ENCODE results near the gene ITPRID2. TPM values are rescaled to one million over a fixed set of nuclear protein-coding genes. Genes with fewer than 3 reads are reported as not detected.

Gene ITPRID2
- total and polyA plus RNA-seq, 4 donors = 59.5 to 167 (median 112) TPM

- TF ChIP-seq CTCF (IDR thresholded peaks at IDR 0.05; ENCODE audit: control extremely low read depth, extremely low read depth) = no peak
- Histone ChIP-seq H3K9ac (ENCODE audit: insufficient read depth in 1 of 2, low read length in 2 of 2) (no peak overlapping the region), H3K4me3 (no peak overlapping the region), H3K4me1 (ENCODE audit: control insufficient read depth in 5 of 5, insufficient read depth in 5 of 5, low read length in 5 of 5) (peaks cover 0 to 9% (median 0%) of the 10 kb centered on the region in 5 donors), H3K36me3 (ENCODE audit: control insufficient read depth in 4 of 4, insufficient read depth in 4 of 4, low read length in 4 of 4) (no peaks in the 10 kb centered on the region), H3K27me3 (ENCODE audit: control insufficient read depth in 3 of 3, insufficient read depth in 3 of 3, low read length in 2 of 3) (no peaks in the 10 kb centered on the region), H3K9me3 (ENCODE audit: control insufficient read depth in 4 of 4, insufficient read depth in 3 of 4, low read length in 3 of 4) (no peaks in the 10 kb centered on the region), H3K27ac (ENCODE audit: low read depth in 1 of 2, low read length in 1 of 2) (no peak overlapping the region)
- DNase-seq (no peak), ATAC-seq (ENCODE audit: insufficient read depth, low FRiP score) (no peak)
- 65 to 89% methylated on average over 1 of the region's 1 CpG for WGBS, 2 donors
These were observed 55.1 kb downstream of the ITPRID2 start for GRCh38 chr2:181946444-181947127.

DNA sequence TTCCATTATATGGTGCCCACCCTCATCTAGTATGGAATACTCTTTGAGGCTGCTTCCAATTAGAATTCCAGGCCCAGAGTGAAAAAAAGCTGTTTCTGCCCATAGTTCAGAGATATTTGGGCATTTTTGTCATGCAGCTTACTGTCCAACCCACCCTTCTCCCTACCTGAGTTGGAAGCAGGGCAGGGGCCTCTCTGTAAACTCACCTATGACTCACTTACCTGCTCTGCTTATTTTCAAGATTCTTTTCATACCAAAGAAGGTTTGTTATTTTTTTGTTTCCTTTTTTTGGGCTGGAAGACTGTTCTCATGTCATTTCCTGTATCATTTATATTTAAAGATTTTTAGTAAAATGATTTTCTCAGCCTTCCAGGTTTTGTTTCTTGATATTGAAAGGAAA, 55.7 kb downstream of the ITPRID2 start:
- TF ChIP-seq CTCF (IDR thresholded peaks at IDR 0.05; ENCODE audit: control extremely low read depth, extremely low read depth) = no peak
- peaks cover 0 to 9% (median 0%) of the 10 kb centered on the region in 5 donors for H3K4me1 ChIP-seq (ENCODE audit: control insufficient read depth in 5 of 5, insufficient read depth in 5 of 5, low read length in 5 of 5)
- no peaks in the 10 kb centered on the region for H3K27me3 ChIP-seq (ENCODE audit: control insufficient read depth in 3 of 3, insufficient read depth in 3 of 3, low read length in 2 of 3)
- DNase-seq = no peak
- no peaks in the 10 kb centered on the region for H3K9me3 ChIP-seq (ENCODE audit: control insufficient read depth in 4 of 4, insufficient read depth in 3 of 4, low read length in 3 of 4)
- H3K27ac ChIP-seq (ENCODE audit: low read depth in 1 of 2, low read length in 1 of 2) = no peak overlapping the region
- no peaks in the 10 kb centered on the region for H3K36me3 ChIP-seq (ENCODE audit: control insufficient read depth in 4 of 4, insufficient read depth in 4 of 4, low read length in 4 of 4)
- H3K9ac ChIP-seq (ENCODE audit: insufficient read depth in 1 of 2, low read length in 2 of 2) = no peak overlapping the region
- ATAC-seq (ENCODE audit: insufficient read depth, low FRiP score) = no peak
- H3K4me3 ChIP-seq = no peak overlapping the region

DNA sequence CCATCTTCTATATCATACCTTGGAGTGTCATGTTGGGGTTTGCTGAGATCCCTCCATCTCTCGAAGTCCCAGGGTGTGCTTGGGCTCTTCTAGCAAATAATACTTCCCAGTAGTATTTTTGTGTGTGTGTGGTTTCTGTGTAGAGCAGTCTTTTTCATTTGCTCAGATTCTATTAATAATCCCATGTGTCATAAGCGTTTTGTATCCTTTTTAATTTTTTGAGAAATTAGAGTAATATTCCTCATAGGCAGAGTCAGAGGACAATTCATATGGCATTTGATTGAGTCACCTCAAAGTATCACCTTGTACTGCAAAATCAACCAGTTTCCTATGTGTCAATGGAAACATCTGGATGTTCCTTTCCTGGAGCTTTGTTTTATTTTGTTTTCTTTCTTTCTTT, 56.7 kb downstream of the ITPRID2 start:
- Histone ChIP-seq H3K36me3 (ENCODE audit: control insufficient read depth in 4 of 4, insufficient read depth in 4 of 4, low read length in 4 of 4) (no peaks in the 10 kb centered on the region), H3K9me3 (ENCODE audit: control insufficient read depth in 4 of 4, insufficient read depth in 3 of 4, low read length in 3 of 4) (no peaks in the 10 kb centered on the region), H3K4me3 (no peak overlapping the region), H3K9ac (ENCODE audit: insufficient read depth in 1 of 2, low read length in 2 of 2) (no peak overlapping the region), H3K4me1 (ENCODE audit: control insufficient read depth in 5 of 5, insufficient read depth in 5 of 5, low read length in 5 of 5) (peaks cover 0 to 9% (median 0%) of the 10 kb centered on the region in 5 donors), H3K27me3 (ENCODE audit: control insufficient read depth in 3 of 3, insufficient read depth in 3 of 3, low read length in 2 of 3) (no peaks in the 10 kb centered on the region), H3K27ac (ENCODE audit: low read depth in 1 of 2, low read length in 1 of 2) (no peak overlapping the region)
- DNase-seq (no peak), ATAC-seq (ENCODE audit: insufficient read depth, low FRiP score) (no peak)
- no peak for TF ChIP-seq CTCF (IDR thresholded peaks at IDR 0.05; ENCODE audit: control extremely low read depth, extremely low read depth)
- WGBS, 2 donors = 94% methylated on average over 2 of the region's 2 CpGs

GRCh38 chr2:181949047-181949446, 57.5 kb downstream of the ITPRID2 start:
- DNase-seq (no peak), ATAC-seq (ENCODE audit: insufficient read depth, low FRiP score) (no peak)
- no peak overlapping the region for H3K9ac ChIP-seq (ENCODE audit: insufficient read depth in 1 of 2, low read length in 2 of 2)
- no peaks in the 10 kb centered on the region for H3K27me3 ChIP-seq (ENCODE audit: control insufficient read depth in 3 of 3, insufficient read depth in 3 of 3, low read length in 2 of 3)
- H3K9me3 ChIP-seq (ENCODE audit: control insufficient read depth in 4 of 4, insufficient read depth in 3 of 4, low read length in 3 of 4) = no peaks in the 10 kb centered on the region
- no peak overlapping the region for H3K4me3 ChIP-seq
- H3K36me3 ChIP-seq (ENCODE audit: control insufficient read depth in 4 of 4, insufficient read depth in 4 of 4, low read length in 4 of 4) = no peaks in the 10 kb centered on the region
- no peak for TF ChIP-seq CTCF (IDR thresholded peaks at IDR 0.05; ENCODE audit: control extremely low read depth, extremely low read depth)
- peaks cover 0 to 7% (median 0%) of the 10 kb centered on the region in 5 donors for H3K4me1 ChIP-seq (ENCODE audit: control insufficient read depth in 5 of 5, insufficient read depth in 5 of 5, low read length in 5 of 5)
- H3K27ac ChIP-seq (ENCODE audit: low read depth in 1 of 2, low read length in 1 of 2) = no peak overlapping the region

All from lung (tissue), 12 donors.